Measurements from ENCODE around the gene RCOR1. TPM values are rescaled to one million over a fixed set of nuclear protein-coding genes. Genes with fewer than 3 reads are reported as not detected.

RCOR1 gene
- total RNA-seq, 1 experiment from 2014 or later = 25.4 TPM

- TF ChIP-seq CTCF (IDR thresholded peaks at IDR 0.05) = no peak
- TF ChIP-seq ZNF425 (CRISPR knock-in tag; conservative IDR thresholded peaks at IDR 0.05) = no peak
- TF ChIP-seq ZNF671 (CRISPR knock-in tag; IDR thresholded peaks at IDR 0.05) = no peak
- no peak for TF ChIP-seq MAX (CRISPR knock-in tag; IDR thresholded peaks at IDR 0.05)
- TF ChIP-seq MXD4 (CRISPR knock-in tag; IDR thresholded peaks at IDR 0.05; ENCODE audit: borderline replicate concordance) = no peak
- no peak for TF ChIP-seq ATF6 (CRISPR knock-in tag; IDR thresholded peaks at IDR 0.05)
- TF ChIP-seq CDX4 (CRISPR knock-in tag; IDR thresholded peaks at IDR 0.05; ENCODE audit: borderline replicate concordance) = no peak
Observed at GRCh38 chr14:102722646-102723045, 130.2 kb downstream of the RCOR1 start (continued).

- POLR2A ChIA-PET = no interaction called here
- peaks cover 71% of the 10 kb centered on the region for H3K36me3 Mint-ChIP-seq
- H3K27me3 Mint-ChIP-seq (ENCODE audit: low read depth) = no peaks in the 10 kb centered on the region
- ATAC-seq = no peak
- DNase-seq (ENCODE audit: low spot score) = no peak
- CTCF ChIA-PET = no interaction called here
- peaks cover 13% of the 10 kb centered on the region for H3K4me1 Mint-ChIP-seq
- H3K4me3 Mint-ChIP-seq = no peak overlapping the region
- no peaks in the 10 kb centered on the region for H3K9me3 Mint-ChIP-seq
- no peak overlapping the region for H3K27ac Mint-ChIP-seq
- TF ChIP-seq FOXP4 (CRISPR knock-in tag; IDR thresholded peaks at IDR 0.05) (no peak), HMGXB4 (CRISPR knock-in tag; IDR thresholded peaks at IDR 0.05) (no peak), CREB1 (CRISPR knock-in tag; IDR thresholded peaks at IDR 0.05) (no peak), AR (CRISPR knock-in tag; IDR thresholded peaks at IDR 0.05) (no peak), ATF6 (CRISPR knock-in tag; IDR thresholded peaks at IDR 0.05) (no peak), ZNF416 (CRISPR knock-in tag; IDR thresholded peaks at IDR 0.05) (no peak), E2F4 (CRISPR knock-in tag; IDR thresholded peaks at IDR 0.05; ENCODE audit: borderline replicate concordance, low read depth) (no peak), NFYB (CRISPR knock-in tag; conservative IDR thresholded peaks at IDR 0.05; ENCODE audit: low read depth) (no peak), ZNF671 (CRISPR knock-in tag; IDR thresholded peaks at IDR 0.05) (no peak), TCF7 (CRISPR knock-in tag; IDR thresholded peaks at IDR 0.05; ENCODE audit: low read depth) (no peak), CTCF (IDR thresholded peaks at IDR 0.05) (no peak)
Observed at GRCh38 chr14:102723650-102724049, 131.2 kb downstream of the RCOR1 start.
